DMS153 treated with DMSO at 0.1 percent for 48 hours (cell line): ENCODE data around the gene PLCXD3.
"Not testable (repeated sequence)": the region's sequence is repeated elsewhere in the genome, so short reads cannot be mapped to it uniquely, and the experiment has no call there.

ENCODE experiments used
- DNase-seq: peaks from one replicate; lab custom pipeline; 2025; ENCODE audit not compliant: unreplicated experiment; lab: John Stamatoyannopoulos, UW

The PLCXD3 gene

DNA sequence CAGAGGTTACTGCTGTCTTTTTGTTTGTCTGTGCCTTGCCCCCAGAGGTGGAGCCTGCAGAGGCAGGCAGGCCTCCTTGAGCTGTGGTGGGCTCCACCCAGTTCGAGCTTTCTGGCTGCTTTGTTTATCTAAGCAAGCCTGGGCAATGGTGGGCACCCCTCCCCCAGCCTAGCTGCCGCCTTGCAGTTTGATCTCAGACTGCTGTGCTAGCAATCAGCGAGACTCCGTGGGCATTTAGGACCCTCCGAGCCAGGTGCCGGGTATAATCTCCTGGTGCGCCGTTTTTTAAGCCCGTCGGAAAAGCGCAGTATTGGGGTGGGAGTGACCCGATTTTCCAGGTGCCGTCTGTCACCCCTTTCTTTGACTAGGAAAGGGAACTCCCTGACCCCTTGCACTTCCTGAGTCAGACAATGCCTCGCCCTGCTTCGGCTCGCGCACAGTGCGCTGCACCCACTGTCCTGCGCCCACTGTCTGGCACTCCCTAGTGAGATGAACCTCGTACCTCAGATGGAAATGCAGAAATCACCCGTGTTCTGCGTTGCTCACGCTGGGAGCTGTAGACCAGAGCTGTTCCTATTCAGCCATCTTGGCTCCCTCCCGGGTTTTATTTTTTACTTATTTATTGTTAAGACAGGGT is 16.8 kb downstream of the PLCXD3 start:
- DNase-seq: not testable (repeated sequence)

DNA sequence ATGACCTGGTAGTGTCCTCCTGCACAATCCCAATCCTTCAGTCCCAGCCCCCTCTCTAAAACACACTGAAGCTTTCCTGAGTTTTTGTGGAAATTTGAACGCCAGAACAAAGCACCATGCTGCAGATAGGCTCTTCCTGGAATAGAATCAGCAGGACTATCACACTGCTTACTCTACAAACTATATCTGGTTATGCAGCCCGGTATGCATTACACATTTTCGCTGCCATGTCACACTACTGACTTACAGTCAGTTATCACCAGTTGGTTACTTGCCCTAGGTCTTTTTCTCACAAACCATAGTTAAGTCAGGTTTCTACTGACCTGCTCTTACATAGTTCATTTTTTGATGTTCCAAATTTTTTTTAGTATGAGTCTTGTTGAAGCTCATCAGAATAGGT is 24.9 kb downstream of the PLCXD3 start:
- DNase-seq: no peak

DNA sequence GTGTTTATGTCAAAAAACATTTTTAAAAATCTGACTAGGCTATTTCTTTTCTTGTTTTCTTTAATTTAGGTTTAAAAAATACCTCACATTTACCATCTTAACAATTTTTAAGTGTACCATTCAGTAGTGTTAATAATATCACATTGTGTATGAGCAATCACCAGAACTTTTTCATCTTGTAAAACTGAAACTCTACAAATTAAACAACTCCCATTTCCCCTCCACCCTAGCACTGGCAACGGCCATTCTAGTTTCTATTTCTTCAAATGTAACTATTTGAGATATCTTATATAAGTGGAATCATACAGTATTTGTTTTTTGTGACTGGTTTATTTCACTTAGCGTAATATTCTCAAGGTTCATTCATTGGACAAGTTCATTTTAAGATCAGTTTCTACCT is 27.7 kb downstream of the PLCXD3 start:
- DNase-seq: no peak

DNA sequence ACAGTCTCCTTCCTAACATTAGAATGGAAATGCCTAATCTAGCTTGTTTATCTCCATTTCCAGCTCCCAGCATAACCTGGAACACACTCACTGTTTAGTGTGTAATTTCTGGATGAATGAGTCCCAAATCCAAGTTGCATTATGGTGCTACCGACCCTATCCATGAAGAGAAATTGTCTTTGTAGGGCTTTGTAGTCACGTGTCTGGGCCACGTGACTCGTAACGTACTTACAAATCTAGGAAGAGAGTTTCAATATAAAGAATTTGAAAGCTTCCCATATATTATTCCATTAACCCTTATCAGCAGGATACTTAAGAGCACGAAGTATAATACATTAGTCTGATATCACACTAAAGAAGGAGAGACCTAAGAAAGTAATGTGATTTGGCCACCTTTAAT is 28.2 kb downstream of the PLCXD3 start:
- no peak for DNase-seq

DNA sequence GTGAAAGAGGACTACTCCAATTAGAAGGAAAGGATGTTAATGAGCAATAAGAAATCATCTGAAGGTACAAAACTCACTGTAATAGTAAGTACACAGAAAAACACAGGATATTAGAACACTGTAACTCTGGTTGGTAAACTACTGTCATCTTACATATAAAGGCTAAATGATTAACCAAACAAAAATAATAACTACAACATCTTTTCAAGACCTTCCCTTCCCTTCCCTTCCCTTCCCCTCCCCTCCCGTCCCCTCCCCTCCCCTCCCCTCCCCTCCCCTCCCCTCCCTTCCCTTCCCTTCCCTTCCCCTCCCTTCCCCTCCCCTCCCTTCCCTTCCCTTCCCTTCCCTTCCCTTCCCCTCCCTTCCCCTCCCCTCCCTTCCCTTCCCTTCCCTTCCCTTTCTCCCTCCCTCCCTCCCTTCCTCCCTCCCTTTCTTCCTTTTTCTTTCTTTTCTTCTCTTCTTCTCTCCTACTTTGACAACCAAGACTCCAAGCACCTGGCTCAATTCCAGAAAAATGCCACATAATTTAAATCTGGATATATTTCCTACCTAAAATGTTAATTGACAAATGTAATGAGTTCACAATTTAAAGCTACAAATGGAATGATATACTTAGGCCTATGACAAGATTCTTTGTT is 38.7 kb downstream of the PLCXD3 start:
- DNase-seq: not testable (repeated sequence)

DNA sequence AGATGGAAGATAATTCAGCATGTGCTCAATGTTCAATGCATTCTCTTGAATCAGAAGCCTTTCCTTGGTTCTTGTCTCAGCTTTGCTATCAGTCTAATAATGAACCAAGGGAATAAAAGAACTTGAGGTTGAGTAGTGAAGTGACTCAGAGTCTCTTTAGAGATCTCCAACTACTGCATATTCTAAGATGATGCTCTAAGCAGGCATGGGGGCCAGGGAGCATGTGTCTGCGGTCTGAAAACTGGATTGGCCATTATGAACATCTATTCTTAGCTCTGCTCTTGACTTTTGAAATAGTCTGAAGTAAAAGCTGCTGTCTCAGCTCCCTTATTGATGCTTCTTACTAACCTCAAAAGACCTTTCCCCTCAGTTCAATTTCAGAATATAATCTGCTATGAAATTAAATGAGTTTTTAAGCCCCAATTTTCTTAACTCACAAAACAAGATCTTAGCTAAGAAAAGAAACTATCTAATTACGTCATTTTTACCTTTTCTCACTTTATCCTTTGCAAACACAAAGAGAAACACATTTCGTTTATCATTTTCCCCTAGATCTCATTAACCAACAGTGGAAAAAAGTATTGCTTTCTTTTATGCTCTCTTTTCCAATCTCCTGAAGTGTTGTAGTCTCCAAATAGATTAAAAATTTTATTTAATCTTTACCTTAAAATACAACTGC is 44.8 kb downstream of the PLCXD3 start:
- DNase-seq: no peak

DNA sequence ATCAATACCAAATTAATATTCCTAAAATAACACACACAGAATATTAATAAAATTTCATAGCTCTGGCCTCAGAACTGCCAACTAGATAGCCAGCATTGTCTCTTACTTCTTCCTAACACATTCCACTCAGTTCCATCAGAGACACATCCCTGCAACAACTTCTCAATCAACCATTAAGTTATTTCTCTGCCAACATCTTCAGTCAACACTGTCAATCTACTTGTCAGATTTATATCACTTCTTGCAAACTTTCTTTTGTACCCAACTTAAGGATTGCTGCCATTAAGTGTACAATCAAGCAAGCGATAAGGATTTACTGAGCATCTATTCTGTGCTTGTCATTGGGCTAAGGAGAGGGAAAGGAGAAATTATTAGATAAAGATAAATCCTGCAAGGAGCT is 50.8 kb downstream of the PLCXD3 start:
- DNase-seq: no peak

DNA sequence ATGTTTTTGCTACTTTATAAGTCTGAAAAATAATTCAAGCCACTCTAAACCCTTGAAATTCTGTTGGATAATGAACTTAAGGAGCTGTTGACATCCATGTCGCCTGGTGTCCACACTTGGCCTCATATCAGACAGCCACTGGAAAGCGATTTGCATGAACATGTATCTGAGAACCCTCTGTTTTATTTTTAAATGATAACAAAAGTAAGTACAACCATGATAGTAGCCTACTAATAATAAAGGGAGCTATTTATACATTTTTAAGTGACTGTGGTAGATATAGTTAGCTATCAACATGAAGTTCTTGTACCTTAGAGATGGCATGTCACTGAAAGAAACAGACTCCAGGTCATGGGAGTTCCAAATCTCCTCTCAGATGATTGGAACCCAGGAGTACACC is 53.3 kb downstream of the PLCXD3 start:
- DNase-seq: no peak

DNA sequence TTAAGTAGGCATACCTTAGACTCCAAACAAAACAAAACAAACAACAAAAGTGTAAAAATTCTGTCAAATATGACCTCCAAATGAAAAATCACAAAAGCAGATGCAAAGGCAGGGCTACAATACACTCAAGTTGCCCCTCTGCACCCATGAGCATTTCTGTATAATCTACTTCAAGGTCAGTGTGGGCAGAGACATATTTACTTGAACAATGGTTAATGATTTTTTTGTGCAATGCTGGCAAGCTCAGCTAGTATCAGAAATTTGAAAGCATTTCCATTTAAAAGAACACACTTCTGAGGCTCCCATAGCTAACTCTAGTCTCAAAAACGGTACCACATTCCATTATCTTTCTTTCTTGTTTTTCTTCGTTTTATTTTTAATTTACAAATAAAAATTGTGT is 57.9 kb downstream of the PLCXD3 start:
- no peak for DNase-seq

DNA sequence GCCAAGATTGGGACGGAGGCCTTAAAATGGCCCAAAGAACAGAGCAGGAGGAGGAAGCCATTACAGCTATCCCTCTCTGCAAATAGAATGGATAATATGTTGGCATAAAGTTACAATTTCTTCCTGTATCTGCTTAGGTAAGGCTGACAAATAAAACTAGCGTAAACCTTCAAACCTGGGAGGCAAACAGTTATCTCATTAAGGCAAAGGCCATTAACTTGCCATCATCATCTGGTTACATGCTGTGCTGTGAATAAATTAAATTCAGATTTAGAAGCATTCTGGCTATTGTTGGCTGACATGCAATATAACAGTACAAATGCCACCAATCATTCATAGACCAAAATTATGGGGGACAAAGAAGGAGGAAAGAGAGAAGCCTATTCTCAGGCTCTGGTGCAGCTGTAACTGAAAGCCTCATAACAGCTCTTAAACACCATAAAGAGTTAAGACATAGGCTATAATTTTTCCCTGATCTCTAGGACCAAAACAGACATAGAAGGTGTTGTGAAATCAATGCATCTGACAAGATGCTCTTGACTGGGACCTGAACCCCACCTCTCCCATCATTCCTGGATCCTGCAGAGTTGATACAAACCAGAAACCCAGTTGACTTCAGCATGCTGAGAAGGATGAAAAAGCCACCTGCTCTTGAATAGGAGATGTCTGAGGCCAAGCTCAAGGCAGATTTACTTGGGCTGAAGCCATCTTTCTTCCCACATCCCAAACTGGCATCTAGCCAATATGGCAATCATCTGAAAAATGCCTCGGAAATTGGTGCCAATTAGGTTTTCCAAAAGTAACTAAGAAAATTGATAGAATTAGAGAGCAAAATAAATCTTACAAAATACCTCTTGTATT is 62.5 kb downstream of the PLCXD3 start:
- DNase-seq: no peak

DNA sequence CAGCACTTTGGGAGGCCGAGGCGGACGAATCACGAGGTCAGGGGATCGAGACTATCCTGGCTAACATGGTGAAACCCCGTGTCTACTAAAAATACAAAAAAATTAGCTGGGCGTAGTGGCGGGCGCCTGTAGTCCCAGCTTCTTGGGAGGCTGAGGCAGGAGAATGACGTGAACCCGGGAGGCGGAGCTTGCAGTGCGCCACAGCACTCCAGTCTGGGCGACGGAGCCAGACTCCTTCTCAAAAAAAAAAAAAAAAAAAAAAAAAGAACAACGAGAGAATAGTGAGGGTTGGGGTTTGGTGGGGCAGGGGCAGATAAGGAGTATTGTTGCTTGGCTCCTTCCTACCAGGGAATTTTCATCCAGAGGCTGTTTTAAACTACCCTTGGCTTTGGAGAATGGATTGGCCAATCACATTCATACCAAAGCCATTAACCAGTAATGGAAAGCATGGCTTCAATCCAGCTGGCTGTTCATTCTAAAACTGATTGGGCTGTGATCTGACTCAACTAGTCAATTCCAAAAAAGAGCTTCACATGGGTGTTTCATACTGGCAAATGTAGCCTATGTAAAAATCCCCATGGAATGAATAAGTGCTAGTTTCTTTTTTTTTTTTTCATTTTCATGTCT is 64.4 kb downstream of the PLCXD3 start:
- no peak for DNase-seq

DNA sequence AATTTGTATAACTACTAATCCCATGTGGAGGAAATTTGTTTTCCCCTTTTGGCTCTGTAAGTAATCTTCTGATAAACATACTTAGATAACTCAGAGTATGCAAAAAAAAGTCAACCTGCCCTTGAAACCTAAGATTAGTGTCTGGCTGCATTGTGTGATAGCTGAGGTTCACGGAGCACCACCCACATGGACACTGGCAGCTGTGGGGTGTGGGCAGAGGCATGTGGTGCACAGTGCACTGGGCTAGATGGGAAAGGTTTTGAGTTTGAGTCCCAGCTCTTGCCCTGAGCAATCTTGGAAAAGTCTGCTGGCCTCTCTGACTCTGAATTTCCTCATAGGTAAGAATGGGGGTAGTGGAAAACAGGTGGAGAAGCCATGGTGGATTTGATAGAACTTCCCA is 75.1 kb downstream of the PLCXD3 start:
- DNase-seq: no peak

DNA sequence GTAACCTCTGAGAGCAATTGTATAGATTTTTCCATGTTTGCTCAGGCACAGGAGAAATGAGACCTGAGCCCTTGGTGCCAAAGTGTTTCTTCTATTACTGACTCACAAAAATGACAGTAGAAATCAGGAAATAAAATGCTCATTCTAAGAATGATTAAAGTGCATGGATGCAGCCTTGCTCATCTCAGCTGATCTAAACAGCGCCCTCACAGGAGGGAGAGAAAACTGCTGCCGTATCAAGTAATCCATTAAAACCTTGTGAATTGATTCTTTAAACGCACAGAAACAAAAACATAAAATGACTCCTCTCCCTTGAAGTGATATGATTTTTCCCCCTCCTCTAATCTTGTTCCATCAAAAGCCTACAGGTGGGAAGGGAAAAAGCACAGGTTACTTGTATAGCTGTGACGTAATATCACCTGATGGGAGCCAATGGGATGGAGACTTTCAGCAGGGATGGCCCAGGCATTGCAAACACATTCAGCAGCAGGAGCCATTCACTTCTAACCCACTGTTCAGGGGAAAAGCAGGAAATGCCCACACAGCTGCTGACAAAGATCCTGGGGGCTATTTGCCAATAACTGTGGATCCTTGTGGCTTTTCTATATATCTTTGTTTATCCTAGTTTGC is 76.7 kb downstream of the PLCXD3 start:
- no peak for DNase-seq

DNA sequence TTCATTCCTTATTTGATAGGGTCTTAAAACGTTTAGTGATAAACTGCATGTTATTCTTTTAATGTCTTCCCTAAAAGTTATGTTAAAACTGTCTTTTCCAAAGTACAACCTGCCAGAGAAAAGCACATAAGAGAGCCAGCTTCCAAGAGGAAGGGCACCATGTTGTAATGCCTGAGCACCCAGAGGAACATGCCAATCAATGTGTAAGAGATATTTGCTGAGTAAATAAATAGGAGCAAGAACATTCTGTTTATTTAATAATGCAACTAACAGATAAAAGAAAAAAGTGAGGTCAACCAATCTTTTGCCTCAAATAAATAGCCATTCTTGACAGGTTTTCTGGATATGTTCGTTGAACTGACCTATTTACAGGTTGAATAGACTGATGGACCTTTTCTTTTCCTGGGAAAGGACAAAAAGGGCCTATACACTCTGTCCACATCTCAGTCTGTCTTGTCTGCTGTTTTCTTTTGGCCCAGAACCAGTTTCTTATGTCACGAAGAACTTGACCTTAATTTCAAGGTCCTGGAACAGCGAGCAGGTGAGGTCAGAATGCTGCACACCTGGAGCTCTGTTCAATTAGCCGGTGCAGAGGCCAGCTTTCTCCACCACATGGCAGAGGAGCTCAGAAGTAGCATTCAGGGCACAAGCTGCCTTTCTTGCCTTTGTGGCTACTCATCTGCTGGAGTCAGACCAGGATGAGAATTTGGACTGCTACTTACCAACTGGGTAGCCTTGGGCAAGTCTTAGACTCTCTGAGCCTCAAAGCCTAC is 77.7 kb downstream of the PLCXD3 start:
- no peak for DNase-seq

DNA sequence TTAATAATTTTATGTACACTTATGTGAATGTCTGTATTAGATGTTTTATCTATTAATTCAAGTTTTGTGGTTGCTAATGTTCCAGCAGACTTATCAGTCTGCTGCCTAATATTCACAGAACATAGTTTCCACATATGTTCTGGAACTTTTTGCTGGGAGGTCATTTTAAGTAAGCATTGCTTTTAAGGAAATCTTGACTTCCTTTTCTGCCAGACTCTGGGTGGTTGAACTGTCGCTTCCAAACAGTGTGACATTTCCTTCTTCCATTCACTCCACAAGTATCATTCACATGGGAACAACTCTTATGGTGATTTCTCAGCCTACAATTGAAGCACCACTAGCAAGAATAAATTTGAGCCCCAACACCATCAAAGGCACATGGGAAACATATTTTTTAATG is 82.9 kb downstream of the PLCXD3 start:
- DNase-seq: no peak

DNA sequence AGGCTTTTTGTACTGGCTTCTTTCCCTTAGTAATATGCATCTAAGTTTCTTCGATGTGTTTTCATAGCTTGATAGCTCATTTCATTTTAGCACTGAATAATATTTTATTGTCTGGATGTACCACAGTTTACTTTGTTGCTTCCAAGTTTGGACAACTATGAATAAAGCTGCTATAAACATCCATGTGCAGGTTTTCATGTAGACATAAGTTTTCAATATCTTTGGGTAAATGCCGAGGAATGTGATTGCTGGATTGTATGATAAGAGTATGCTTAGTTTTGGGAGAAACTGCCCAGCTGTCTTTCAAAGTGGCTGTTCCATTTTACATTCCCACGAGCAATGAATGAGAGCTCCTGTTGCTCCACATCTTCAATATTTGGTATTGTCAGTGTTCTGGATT is 84.7 kb downstream of the PLCXD3 start:
- DNase-seq: no peak

DNA sequence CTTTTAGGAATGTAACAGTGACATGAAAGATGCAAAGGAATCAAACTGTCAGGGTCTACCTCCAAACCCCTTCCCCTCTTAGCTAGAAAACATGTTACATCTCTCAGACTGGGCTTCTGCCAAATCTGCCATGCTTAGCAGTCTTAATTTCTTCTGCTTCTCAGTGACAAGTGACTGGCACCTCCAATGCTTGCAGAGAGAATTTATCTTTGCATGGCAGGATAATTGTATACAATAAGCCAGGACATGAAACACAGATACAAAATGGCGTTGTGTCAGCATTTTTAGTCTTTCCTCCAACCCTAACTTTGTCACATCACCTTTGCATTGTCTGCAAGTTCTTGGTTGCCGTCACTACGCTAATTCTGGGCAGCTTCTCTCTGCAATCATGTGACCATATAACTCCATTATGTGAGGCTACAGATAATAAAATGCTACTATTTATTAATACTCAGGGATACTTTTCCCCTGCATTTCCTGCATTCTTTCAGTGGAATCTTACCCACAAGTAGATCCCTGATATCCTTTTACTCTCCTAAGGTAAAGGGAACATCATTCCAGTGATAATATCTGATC is 89.8 kb downstream of the PLCXD3 start:
- DNase-seq: no peak

DNA sequence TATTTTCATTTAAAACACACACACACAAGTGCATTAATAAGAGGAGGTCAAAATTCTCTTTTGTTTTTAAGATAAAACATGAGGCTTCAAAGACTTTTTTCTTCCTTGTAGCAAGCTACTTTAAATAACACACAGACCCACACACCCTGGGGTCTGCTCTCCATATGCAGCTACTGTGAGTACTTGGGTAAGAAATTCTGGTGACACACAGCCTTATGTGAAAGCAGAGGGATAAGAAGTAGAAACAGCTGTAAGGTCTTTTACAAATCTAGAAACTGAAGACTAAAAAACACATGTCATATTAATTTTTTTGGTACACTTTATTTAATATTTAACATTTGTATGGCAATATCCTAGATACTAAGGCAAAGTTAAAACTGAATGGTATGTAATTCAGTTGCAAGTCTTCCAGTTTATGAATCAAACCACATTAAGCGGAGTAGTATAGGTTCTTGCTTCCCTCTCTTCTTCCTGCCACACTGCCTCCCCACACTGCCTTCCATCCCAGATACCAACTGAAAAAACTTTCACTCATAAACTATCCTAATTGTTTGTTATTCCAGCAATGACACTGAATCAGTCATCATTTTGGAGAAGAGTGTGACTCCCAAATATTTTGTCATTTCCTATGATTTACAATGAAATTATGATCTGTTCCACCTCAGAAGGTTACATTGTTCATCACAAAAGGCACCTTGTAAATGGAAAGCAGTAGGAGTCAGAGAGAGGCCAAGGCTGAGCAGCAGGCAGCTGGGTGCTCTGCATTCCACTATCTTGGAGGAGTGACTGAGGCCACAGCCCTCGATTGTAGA is 92.0 kb downstream of the PLCXD3 start:
- DNase-seq: no peak

DNA sequence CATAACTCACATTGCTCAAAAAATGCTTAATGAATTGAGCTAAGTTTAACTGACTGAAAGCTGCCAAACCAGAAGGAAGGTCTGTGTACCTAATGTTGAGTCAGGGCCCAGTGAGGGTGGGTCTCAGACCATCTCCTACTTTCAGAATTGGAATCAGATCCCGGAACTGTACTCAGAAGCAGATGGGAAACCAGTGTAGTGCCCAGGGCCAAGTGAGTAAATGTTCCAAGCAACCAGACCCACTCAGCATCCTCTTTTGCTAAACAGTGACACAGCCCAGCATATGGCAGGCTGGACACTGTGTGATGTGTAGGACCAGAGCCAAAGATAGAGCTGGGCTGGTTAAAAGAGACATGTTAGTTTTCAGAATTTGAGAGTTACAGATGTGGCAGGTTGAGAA is 94.1 kb downstream of the PLCXD3 start:
- DNase-seq: no peak
